Erythroblast (primary cell): Measurements from ENCODE around the gene TCF19.

Experiments used
- GATA1 ChIP-seq: IDR thresholded peaks from 2 replicates; pipeline ENCODE4 v1.6.1; 2011; ENCODE audit warnings: low read depth, mild to moderate bottlenecking, control low read depth, low read length, moderate library complexity
- POLR2A ChIP-seq: IDR thresholded peaks from 2 replicates; pipeline ENCODE4 v1.6.1; 2011; ENCODE audit warnings: mild to moderate bottlenecking, low read length

DNA sequence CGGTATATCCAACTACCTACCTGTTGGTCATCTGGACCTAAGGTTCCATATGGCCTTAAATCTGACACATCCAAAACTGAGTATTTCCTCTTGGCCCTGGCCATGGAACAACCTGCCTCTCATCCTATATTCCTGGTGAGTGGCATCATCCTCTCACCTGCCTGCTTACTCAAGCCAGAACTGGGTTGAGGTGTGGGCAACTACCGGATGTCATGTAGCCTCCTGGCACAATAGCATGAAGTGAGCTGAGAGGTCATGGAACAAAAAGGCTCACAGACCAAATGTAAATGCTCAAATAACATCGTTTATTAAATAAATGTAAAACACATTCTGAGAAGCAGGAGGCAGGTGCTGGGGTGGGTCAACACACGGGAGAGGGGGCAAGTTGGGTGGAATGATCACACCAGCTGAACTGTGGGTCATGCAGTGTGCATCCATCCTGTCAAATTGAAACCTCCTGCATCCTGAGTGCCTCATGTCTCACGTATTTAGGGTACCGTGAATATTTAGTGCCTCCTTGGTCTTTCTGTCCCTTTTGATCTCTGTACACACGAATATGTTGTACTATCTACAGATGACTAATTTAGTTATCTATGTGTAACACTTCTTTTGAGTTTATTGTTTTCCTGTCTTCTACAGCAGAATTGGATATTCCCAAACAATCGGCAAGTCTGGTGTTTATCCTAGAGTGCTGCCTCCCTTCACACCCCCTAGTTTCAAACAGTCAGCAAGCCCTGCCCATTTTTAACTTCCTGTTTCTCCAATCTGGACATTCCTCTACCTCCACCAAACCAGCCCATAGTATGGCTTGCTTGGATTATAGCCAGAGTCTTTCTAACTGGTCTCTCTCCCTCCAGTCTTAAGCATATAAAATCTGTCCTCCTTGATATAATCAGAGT lies 20.0 kb downstream of the TCF19 start:
- TF ChIP-seq POLR2A (no peak), GATA1 (no peak)
